Endodermal cell (in vitro differentiated cells): ENCODE data around the gene CERT1. TPM values are rescaled to one million over a fixed set of nuclear protein-coding genes. Genes with fewer than 3 reads are reported as not detected.

Experiments used
- DNase-seq: peaks from one replicate; pipeline ENCODE4 v3.0.0-alpha.2; 2017
- H3K27ac ChIP-seq: 2 replicates; pipeline ENCODE4 v1.5.1; 2013; ENCODE audit warnings: mild to moderate bottlenecking, low read depth, low read length, moderate library complexity
- H3K27me3 ChIP-seq: 2 replicates; pipeline ENCODE4 v1.6.1; 2013; ENCODE audit warnings: mild to moderate bottlenecking, low read length, moderate library complexity; ENCODE audit not compliant: insufficient read depth, control insufficient read depth, poor library complexity, severe bottlenecking
- H3K36me3 ChIP-seq: 2 replicates; pipeline ENCODE4 v1.7.0; 2013; ENCODE audit warnings: mild to moderate bottlenecking, low read length, moderate library complexity; ENCODE audit not compliant: control insufficient read depth, insufficient read depth
- H3K4me1 ChIP-seq: one replicate; pipeline ENCODE4 v1.7.0; 2013; ENCODE audit warnings: low read length; ENCODE audit not compliant: control insufficient read depth, insufficient read depth
- H3K4me3 ChIP-seq: 2 replicates; pipeline ENCODE4 v1.5.1; 2013; ENCODE audit warnings: mild to moderate bottlenecking, low read length, moderate library complexity
- H3K9ac ChIP-seq: 2 replicates; pipeline ENCODE4 v1.6.1; 2013; ENCODE audit warnings: mild to moderate bottlenecking, low read length, moderate library complexity; ENCODE audit not compliant: poor library complexity, severe bottlenecking; ENCODE audit errors: extremely low read depth
- H3K9me3 ChIP-seq: 2 replicates; pipeline ENCODE4 v1.6.1; 2013; ENCODE audit warnings: mild to moderate bottlenecking, low read length, moderate library complexity; ENCODE audit not compliant: control insufficient read depth
- H3K27ac Mint-ChIP-seq: 2 replicates; pipeline ENCODE4 v1.8.0; 2020; ENCODE audit warnings: mixed read lengths
- H3K27me3 Mint-ChIP-seq: 2 replicates; pipeline ENCODE4 v1.8.0; 2021; ENCODE audit warnings: mild to moderate bottlenecking, mixed read lengths; ENCODE audit not compliant: insufficient read depth
- H3K36me3 Mint-ChIP-seq: 2 replicates; pipeline ENCODE4 v1.8.0; 2020; ENCODE audit warnings: low read depth, mixed read lengths
- H3K4me1 Mint-ChIP-seq: 2 replicates; pipeline ENCODE4 v1.8.0; 2020; ENCODE audit warnings: mixed read lengths
- H3K4me3 Mint-ChIP-seq: 2 replicates; pipeline ENCODE4 v1.8.0; 2020; ENCODE audit warnings: mild to moderate bottlenecking, moderate library complexity, mixed read lengths
- H3K9me3 Mint-ChIP-seq: 2 replicates; pipeline ENCODE4 v1.8.0; 2020; ENCODE audit warnings: mild to moderate bottlenecking, mixed read lengths
- WGBS, 2 experiments: methylation state at CpG; one replicate each; pipeline versions ENCODE4 v1.1.5 to v1.1.7; 2013; ENCODE audit warnings: missing lambda C conversion rate in 2 of 2, mixed read lengths in 1 of 2; ENCODE audit not compliant: insufficient coverage in 1 of 2, insufficient read length in 1 of 2; 5-methylcytosine and 5-hydroxymethylcytosine counted together
- total RNA-seq, 2 donors: library from RNA; stranded (reverse); fragmentation: NEBNext Ultra II Directional in 1 of 2; extraction: Animal tissue kit (Norgen Biotek cat#: 25700) in 1 of 2; gene quantifications; 2 replicates in 1 of 2; 3 replicates in 1 of 2; pipeline ENCODE4 v1.2.1, GENCODE V29; 2021
- TF ChIP-seq, protein P1 (sequence below): fragments of 200-600 bp; sonication (generic); conservative IDR thresholded peaks from 2 replicates; pipeline ENCODE4 v1.5.0; 2021; ENCODE audit warnings: antibody characterized with exemption, mild to moderate bottlenecking

The CERT1 gene
- total RNA-seq, 2 donors from 2014 or later: 51.0 to 73.5 TPM

DNA sequence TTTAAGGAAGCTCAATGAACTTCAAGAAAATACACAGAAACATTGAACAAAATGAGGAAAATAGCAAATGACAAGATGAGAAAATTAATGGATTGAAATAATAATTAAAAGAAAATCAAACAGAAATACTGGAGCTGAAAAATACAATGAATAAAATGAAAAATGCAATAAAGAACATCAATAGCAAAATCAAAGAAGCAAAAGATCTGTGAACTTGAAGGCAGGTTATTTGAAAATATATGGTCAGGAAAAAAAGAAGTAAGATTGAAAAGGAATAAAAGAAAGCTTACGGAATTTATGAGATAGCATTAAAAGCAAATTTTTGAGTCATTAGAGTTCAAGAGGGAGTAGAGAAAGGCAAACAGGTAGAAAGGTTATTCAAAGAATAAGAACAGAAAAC is 42.4 kb downstream of the CERT1 start:
- Mint-ChIP-seq H3K27ac (no peak overlapping the region), H3K9me3 (peaks cover 7% of the 10 kb centered on the region), H3K27me3 (no peaks in the 10 kb centered on the region), H3K4me1 (peaks cover 48% of the 10 kb centered on the region), H3K36me3 (peaks cover 18% of the 10 kb centered on the region), H3K4me3 (no peak overlapping the region)
- Histone ChIP-seq H3K9ac (no peak overlapping the region), H3K27me3 (no peaks in the 10 kb centered on the region), H3K4me3 (peak overlapping the region; percentile 15), H3K36me3 (no peaks in the 10 kb centered on the region), H3K9me3 (peaks cover 48% of the 10 kb centered on the region), H3K4me1 (peaks cover 26% of the 10 kb centered on the region), H3K27ac (no peak overlapping the region)
- DNase-seq: no peak
- WGBS, 2 experiments: 79 to 94% methylated on average over 1 of the region's 1 CpG
- TF ChIP-seq, protein P1, sequence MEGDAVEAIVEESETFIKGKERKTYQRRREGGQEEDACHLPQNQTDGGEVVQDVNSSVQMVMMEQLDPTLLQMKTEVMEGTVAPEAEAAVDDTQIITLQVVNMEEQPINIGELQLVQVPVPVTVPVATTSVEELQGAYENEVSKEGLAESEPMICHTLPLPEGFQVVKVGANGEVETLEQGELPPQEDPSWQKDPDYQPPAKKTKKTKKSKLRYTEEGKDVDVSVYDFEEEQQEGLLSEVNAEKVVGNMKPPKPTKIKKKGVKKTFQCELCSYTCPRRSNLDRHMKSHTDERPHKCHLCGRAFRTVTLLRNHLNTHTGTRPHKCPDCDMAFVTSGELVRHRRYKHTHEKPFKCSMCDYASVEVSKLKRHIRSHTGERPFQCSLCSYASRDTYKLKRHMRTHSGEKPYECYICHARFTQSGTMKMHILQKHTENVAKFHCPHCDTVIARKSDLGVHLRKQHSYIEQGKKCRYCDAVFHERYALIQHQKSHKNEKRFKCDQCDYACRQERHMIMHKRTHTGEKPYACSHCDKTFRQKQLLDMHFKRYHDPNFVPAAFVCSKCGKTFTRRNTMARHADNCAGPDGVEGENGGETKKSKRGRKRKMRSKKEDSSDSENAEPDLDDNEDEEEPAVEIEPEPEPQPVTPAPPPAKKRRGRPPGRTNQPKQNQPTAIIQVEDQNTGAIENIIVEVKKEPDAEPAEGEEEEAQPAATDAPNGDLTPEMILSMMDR: no peak

DNA sequence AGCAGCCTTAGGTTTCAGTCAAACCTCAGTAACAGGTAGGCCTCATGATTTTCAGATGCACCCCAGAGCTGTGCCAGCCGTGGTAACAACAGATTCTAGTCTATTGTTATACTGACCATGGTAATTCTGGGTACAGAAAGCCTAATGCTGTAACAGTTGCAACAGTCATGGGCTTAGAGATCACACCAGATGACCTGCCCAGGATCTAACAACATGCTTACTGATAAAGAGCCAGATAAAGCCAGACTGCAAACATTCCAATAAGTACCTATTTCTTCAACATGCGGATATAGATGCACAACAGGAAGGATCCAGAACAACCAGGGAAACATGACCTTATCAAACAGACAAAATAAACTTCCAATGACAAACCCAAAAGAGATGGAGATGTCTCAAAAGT is 42.8 kb downstream of the CERT1 start:
- TF ChIP-seq, protein P1: no peak
- Mint-ChIP-seq H3K9me3 (peaks cover 7% of the 10 kb centered on the region), H3K4me1 (peaks cover 50% of the 10 kb centered on the region)

DNA sequence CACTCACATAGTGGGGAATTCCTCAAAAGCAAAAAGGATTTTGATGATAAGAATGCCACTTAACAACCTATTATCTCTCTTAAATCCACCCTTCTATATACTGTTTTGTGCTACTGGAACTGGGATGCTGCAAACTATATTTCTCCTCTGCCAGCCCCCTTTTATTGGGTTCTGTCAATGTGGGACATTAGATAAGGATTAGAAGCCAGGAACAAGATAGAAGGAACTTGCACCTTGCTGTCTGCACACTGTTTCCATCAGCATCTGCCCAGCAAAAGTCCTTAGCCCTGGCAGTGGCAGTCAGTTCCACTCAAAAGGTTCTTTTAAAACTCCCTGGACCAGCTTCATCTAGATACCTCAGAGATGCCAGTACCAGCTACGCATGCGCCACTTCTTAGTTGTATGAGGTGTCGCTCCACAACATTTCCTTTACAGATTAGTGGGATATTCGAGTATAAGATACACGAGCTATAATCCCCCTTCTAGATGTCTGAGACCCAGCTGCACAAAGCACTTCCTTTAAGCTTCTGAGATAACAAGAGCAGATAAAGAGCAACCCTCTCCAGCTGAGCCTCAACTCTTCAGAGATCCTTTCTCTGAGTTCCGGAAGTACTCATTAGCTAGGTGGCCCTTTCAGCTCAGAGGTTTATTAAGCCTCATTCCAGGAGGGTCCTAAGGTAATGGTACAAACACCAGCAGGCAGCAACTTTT is 45.3 kb downstream of the CERT1 start:
- Mint-ChIP-seq H3K4me1 (peaks cover 67% of the 10 kb centered on the region), H3K4me3 (no peak overlapping the region), H3K9me3 (peaks cover 11% of the 10 kb centered on the region), H3K36me3 (peaks cover 16% of the 10 kb centered on the region), H3K27me3 (no peaks in the 10 kb centered on the region), H3K27ac (peak overlapping the region; percentile 81)
- WGBS, 2 experiments: 56 to 64% methylated on average over 1 to 5 of the region's 6 CpGs
- Histone ChIP-seq H3K4me1 (peaks cover 28% of the 10 kb centered on the region), H3K9ac (no peak overlapping the region), H3K36me3 (no peaks in the 10 kb centered on the region), H3K27me3 (no peaks in the 10 kb centered on the region), H3K4me3 (peak overlapping the region; percentile 43), H3K27ac (no peak overlapping the region), H3K9me3 (peaks cover 42% of the 10 kb centered on the region)
- DNase-seq: peak; percentile 61
- TF ChIP-seq, protein P1: no peak

More for the DNA sequence above, 42.8 kb downstream of the CERT1 start:
- H3K4me1 ChIP-seq: peaks cover 28% of the 10 kb centered on the region
- H3K9ac ChIP-seq: no peak overlapping the region
- Mint-ChIP-seq H3K27me3 (no peaks in the 10 kb centered on the region), H3K27ac (peak overlapping the region; percentile 27), H3K4me3 (no peak overlapping the region), H3K36me3 (peaks cover 18% of the 10 kb centered on the region)
- DNase-seq: no peak
- H3K4me3 ChIP-seq: peak overlapping the region; percentile 15
- no peaks in the 10 kb centered on the region for H3K27me3 ChIP-seq
- no peaks in the 10 kb centered on the region for H3K36me3 ChIP-seq
- H3K9me3 ChIP-seq: peaks cover 48% of the 10 kb centered on the region
- no peak overlapping the region for H3K27ac ChIP-seq
- WGBS, 2 experiments: 85 to 100% methylated on average over 1 to 2 of the region's 2 CpGs
